ENCODE data around the gene AMIGO3. TPM values are rescaled to one million over a fixed set of nuclear protein-coding genes. Genes with fewer than 3 reads are reported as not detected.

Gene AMIGO3
- total and polyA plus RNA-seq, 10 of the 15 experiments (the other 5 are each of a cell fraction or from before 2014, with no cell fraction given) = 0.07 to 1.3 (median 0.44) TPM; not detected in 3

DNA sequence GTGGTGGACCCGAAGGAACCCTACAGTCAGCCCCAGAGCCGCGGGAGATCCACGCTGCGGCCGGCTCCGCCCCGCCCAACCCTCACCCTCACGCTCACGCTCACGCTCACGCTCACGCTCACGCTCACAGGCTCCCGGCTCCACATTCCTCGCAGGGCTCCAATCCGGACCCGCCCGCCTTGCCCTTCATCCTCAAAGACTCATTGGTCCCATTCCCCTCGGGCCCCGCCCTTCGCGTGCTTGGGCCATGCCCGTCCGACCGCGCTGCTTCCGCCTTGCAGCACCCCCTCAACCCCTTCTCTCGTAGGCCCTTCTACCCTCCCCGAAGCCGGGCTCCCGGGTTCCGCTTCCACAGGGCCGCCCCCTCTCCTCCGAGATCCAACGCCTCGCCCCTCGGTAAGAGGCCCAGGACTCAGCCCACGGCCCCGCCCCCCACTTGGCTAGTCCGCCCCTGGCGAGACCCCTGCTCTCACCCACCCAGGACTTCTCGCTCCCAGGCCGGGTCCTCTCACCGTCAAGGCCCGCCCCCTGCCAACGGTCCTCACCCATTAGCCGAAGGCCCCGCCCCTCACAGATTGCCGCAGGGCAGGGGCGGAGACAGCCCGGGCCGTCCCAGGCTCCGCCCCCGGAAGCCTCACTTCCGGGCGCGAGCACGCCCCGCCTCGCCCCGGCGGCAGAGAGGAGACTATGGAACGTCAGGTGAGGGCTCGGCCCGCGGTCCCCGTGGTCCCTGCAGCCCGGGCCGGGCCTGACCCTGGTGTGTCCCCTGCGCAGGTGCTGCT, 45.6 kb downstream of the AMIGO3 start, which contains the start of gene APEH (continued):
- TF ChIP-seq SMAD1 (IDR thresholded peaks at IDR 0.05; ENCODE audit: low read depth, partially characterized antibody) = no peak
- no peak for TF ChIP-seq SUZ12 (IDR thresholded peaks at IDR 0.05; ENCODE audit: unreplicated experiment)
- peak; percentile 42 for TF ChIP-seq RELA (IDR thresholded peaks at IDR 0.05; ENCODE audit: borderline replicate concordance, partially characterized antibody)
- TF ChIP-seq POLR2A (IDR thresholded peaks at IDR 0.05; ENCODE audit: low read depth, low read length) = peak; percentile 90
- no peak for TF ChIP-seq BMI1 (IDR thresholded peaks at IDR 0.05; ENCODE audit: borderline replicate concordance)
- TF ChIP-seq PAX8 (IDR thresholded peaks at IDR 0.05) = no peak
- TF ChIP-seq PML (IDR thresholded peaks at IDR 0.05; ENCODE audit: low read length) = peak; percentile 82; the same call in 1 of the 2 replicates
- TF ChIP-seq ETV6 (conservative IDR thresholded peaks at IDR 0.05 in 1 of 2, IDR thresholded peaks at IDR 0.05 in 1 of 2; ENCODE audit: borderline replicate concordance in 1 of 2, low read depth in 1 of 2) = no peak
- TF ChIP-seq, protein P1, sequence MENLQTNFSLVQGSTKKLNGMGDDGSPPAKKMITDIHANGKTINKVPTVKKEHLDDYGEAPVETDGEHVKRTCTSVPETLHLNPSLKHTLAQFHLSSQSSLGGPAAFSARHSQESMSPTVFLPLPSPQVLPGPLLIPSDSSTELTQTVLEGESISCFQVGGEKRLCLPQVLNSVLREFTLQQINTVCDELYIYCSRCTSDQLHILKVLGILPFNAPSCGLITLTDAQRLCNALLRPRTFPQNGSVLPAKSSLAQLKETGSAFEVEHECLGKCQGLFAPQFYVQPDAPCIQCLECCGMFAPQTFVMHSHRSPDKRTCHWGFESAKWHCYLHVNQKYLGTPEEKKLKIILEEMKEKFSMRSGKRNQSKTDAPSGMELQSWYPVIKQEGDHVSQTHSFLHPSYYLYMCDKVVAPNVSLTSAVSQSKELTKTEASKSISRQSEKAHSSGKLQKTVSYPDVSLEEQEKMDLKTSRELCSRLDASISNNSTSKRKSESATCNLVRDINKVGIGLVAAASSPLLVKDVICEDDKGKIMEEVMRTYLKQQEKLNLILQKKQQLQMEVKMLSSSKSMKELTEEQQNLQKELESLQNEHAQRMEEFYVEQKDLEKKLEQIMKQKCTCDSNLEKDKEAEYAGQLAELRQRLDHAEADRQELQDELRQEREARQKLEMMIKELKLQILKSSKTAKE (IDR thresholded peaks at IDR 0.05; ENCODE audit: low read depth, poor library complexity, severe bottlenecking) = no peak
- peak; percentile 65 for TF ChIP-seq HCFC1 (IDR thresholded peaks at IDR 0.05; ENCODE audit: low read length)
- peak; percentile 68; the same call in 1 of the 2 replicates for TF ChIP-seq POLR2AphosphoS2 (IDR thresholded peaks at IDR 0.05; ENCODE audit: low read depth, low read length)
- TF ChIP-seq NR2C1 (IDR thresholded peaks at IDR 0.05) = peak; percentile 33; the same call in 1 of the 2 replicates
- TF ChIP-seq, protein P2, sequence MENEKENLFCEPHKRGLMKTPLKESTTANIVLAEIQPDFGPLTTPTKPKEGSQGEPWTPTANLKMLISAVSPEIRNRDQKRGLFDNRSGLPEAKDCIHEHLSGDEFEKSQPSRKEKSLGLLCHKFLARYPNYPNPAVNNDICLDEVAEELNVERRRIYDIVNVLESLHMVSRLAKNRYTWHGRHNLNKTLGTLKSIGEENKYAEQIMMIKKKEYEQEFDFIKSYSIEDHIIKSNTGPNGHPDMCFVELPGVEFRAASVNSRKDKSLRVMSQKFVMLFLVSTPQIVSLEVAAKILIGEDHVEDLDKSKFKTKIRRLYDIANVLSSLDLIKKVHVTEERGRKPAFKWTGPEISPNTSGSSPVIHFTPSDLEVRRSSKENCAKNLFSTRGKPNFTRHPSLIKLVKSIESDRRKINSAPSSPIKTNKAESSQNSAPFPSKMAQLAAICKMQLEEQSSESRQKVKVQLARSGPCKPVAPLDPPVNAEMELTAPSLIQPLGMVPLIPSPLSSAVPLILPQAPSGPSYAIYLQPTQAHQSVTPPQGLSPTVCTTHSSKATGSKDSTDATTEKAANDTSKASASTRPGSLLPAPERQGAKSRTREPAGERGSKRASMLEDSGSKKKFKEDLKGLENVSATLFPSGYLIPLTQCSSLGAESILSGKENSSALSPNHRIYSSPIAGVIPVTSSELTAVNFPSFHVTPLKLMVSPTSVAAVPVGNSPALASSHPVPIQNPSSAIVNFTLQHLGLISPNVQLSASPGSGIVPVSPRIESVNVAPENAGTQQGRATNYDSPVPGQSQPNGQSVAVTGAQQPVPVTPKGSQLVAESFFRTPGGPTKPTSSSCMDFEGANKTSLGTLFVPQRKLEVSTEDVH (IDR thresholded peaks at IDR 0.05; ENCODE audit: low read depth, partially characterized antibody) = no peak
- TF ChIP-seq CBX3 (IDR thresholded peaks at IDR 0.05; ENCODE audit: borderline replicate concordance, low read depth) = no peak
- peak; percentile 82 for TF ChIP-seq MXI1 (IDR thresholded peaks at IDR 0.05; ENCODE audit: low read depth, low read length)
- peak; percentile 76; the same call in 1 of the 2 replicates for TF ChIP-seq SIN3A (IDR thresholded peaks at IDR 0.05; ENCODE audit: low read depth, low read length)
- peak; percentile 72 for TF ChIP-seq NR2F1 (conservative IDR thresholded peaks at IDR 0.05)
- no peak for TF ChIP-seq IRF4 (IDR thresholded peaks at IDR 0.05; ENCODE audit: low read depth, low read length)
- TF ChIP-seq NBN (IDR thresholded peaks at IDR 0.05) = peak; percentile 95
- peak; percentile 83 for TF ChIP-seq GABPA (IDR thresholded peaks at IDR 0.05; ENCODE audit: low read depth)
- TF ChIP-seq, protein P3, sequence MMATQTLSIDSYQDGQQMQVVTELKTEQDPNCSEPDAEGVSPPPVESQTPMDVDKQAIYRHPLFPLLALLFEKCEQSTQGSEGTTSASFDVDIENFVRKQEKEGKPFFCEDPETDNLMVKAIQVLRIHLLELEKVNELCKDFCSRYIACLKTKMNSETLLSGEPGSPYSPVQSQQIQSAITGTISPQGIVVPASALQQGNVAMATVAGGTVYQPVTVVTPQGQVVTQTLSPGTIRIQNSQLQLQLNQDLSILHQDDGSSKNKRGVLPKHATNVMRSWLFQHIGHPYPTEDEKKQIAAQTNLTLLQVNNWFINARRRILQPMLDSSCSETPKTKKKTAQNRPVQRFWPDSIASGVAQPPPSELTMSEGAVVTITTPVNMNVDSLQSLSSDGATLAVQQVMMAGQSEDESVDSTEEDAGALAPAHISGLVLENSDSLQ (IDR thresholded peaks at IDR 0.05) = peak; percentile 95
- TF ChIP-seq EZH2 (IDR thresholded peaks at IDR 0.05; ENCODE audit: borderline replicate concordance, control insufficient read depth, low read depth, low read length) = no peak
- TF ChIP-seq POLR2AphosphoS5 (IDR thresholded peaks at IDR 0.05; ENCODE audit: low read length) = peak; percentile 36; the same call in 1 of the 2 replicates

Measured in GM12878 (cell line).